SH-SY5Y (cell line): ENCODE measurements around the gene SEMA3G.

ENCODE experiments used
- GATA2 ChIP-seq: IDR thresholded peaks from 2 replicates; pipeline ENCODE4 v1.6.1; 2011; ENCODE audit warnings: mild to moderate bottlenecking, low read depth, low read length
- GATA3 ChIP-seq: IDR thresholded peaks from 2 replicates; pipeline ENCODE4 v1.6.1; 2011; ENCODE audit warnings: low read depth, mild to moderate bottlenecking, low read length, moderate library complexity

The SEMA3G gene

GRCh38 chr3:52399593-52399992 lies 45.3 kb downstream of the SEMA3G start:
- TF ChIP-seq GATA3: no peak
- TF ChIP-seq GATA2: no peak

- TF ChIP-seq GATA3 (no peak), GATA2 (no peak)
These were observed 45.8 kb downstream of the SEMA3G start for GRCh38 chr3:52399131-52399530.

- TF ChIP-seq GATA2 (no peak), GATA3 (no peak)
These were observed 46.2 kb downstream of the SEMA3G start for GRCh38 chr3:52398670-52399081.

GRCh38 chr3:52397676-52398399 lies 47.1 kb downstream of the SEMA3G start:
- TF ChIP-seq GATA3: no peak
- TF ChIP-seq GATA2: no peak

- TF ChIP-seq GATA3 (no peak), GATA2 (no peak)
These were observed 47.9 kb downstream of the SEMA3G start for GRCh38 chr3:52396907-52397591.

GRCh38 chr3:52396011-52396906 lies 48.6 kb downstream of the SEMA3G start:
- TF ChIP-seq GATA2: no peak
- no peak for TF ChIP-seq GATA3

- TF ChIP-seq GATA3 (no peak), GATA2 (no peak)
These were observed 49.4 kb downstream of the SEMA3G start for GRCh38 chr3:52395503-52395865.

- TF ChIP-seq GATA2: no peak
- TF ChIP-seq GATA3: no peak
These were observed 50.0 kb downstream of the SEMA3G start for GRCh38 chr3:52394751-52395502.

GRCh38 chr3:52393959-52394670 lies 50.8 kb downstream of the SEMA3G start:
- TF ChIP-seq GATA2 (no peak), GATA3 (no peak)

- no peak for TF ChIP-seq GATA2
- TF ChIP-seq GATA3: no peak
These were observed 51.6 kb downstream of the SEMA3G start for GRCh38 chr3:52393131-52393807.

GRCh38 chr3:52392216-52392930 lies 52.5 kb downstream of the SEMA3G start:
- no peak for TF ChIP-seq GATA3
- TF ChIP-seq GATA2: no peak

GRCh38 chr3:52391096-52391495 lies 53.8 kb downstream of the SEMA3G start:
- no peak for TF ChIP-seq GATA3
- no peak for TF ChIP-seq GATA2
